ENCODE results near the gene CBFA2T2. TPM values are rescaled to one million over a fixed set of nuclear protein-coding genes. Genes with fewer than 3 reads are reported as not detected.

Gene CBFA2T2
- total RNA-seq, 6 donors from 2014 or later: 10.0 to 35.6 (median 16.2) TPM

DNA sequence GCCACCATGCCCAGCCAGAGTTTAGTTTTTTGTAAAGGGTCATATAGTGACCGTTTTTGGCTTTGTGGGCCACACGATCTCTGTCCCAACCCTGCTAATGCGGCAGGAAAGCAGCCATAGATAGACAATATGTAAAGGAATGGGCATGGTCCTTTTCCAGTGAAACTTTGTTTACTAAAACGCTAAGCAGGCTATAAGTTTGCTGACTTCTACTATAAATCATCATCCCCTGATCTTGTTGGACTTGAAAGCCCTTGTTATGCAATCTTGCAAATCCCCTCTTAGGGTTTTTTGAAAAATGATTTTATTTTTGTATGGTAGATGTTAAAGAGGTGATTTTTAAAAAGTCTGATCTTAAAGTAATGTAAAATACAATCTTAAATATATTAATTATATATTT lies 63.6 kb downstream of the CBFA2T2 start:
- WGBS, 2 donors: 77 to 83% methylated on average over 4 of the region's 4 CpGs
- Histone ChIP-seq H3K4me3 (no peak overlapping the region), H3K27ac (no peak overlapping the region), H3K27me3 (no peaks in the 10 kb centered on the region), H3K9me3 (no peaks in the 10 kb centered on the region), H3K4me1 (peaks cover 6 to 11% (median 8%) of the 10 kb centered on the region in 4 donors), H3K36me3 (peaks cover 0 to 6% (median 0%) of the 10 kb centered on the region in 4 donors)
- no peak for ATAC-seq (ENCODE audit: low FRiP score in 2 of 2)
- no peak for DNase-seq
- TF ChIP-seq, protein P1, sequence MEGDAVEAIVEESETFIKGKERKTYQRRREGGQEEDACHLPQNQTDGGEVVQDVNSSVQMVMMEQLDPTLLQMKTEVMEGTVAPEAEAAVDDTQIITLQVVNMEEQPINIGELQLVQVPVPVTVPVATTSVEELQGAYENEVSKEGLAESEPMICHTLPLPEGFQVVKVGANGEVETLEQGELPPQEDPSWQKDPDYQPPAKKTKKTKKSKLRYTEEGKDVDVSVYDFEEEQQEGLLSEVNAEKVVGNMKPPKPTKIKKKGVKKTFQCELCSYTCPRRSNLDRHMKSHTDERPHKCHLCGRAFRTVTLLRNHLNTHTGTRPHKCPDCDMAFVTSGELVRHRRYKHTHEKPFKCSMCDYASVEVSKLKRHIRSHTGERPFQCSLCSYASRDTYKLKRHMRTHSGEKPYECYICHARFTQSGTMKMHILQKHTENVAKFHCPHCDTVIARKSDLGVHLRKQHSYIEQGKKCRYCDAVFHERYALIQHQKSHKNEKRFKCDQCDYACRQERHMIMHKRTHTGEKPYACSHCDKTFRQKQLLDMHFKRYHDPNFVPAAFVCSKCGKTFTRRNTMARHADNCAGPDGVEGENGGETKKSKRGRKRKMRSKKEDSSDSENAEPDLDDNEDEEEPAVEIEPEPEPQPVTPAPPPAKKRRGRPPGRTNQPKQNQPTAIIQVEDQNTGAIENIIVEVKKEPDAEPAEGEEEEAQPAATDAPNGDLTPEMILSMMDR (IDR thresholded peaks at IDR 0.05): no peak
- TF ChIP-seq POLR2AphosphoS5 (IDR thresholded peaks at IDR 0.05) (no peak), EP300 (IDR thresholded peaks at IDR 0.05) (no peak), POLR2A (IDR thresholded peaks at IDR 0.05) (no peak)

DNA sequence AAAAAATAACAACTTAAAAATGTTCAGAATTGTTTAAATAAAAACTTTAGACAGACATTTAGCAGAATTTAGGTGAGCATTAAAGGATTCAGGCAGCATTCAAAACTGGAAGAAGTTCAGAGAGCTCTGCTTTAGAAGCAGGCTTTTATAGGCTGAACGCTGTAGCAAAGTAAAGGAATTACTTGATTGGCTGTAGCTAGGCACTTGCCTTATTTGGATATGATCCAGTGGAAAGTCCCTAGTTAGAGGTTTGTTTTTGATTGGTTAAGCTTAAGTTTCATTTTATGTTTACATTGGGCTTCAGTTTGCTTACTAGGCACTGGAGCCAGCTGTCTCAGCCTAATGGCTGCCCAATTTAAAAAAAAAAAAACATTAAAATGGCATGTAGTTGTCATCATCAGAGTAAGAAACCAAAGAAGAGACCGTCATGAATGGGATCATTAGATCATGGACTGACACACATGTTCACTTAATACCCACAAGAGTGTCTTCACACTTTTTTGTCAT lies 65.1 kb downstream of the CBFA2T2 start:
- H3K27me3 ChIP-seq: no peaks in the 10 kb centered on the region
- H3K4me1 ChIP-seq: peaks cover 6 to 11% (median 8%) of the 10 kb centered on the region in 4 donors
- no peaks in the 10 kb centered on the region for H3K9me3 ChIP-seq
- TF ChIP-seq POLR2AphosphoS5 (IDR thresholded peaks at IDR 0.05): no peak
- no peak for TF ChIP-seq EP300 (IDR thresholded peaks at IDR 0.05)
- TF ChIP-seq, protein P1 (IDR thresholded peaks at IDR 0.05): no peak
- no peak for TF ChIP-seq POLR2A (IDR thresholded peaks at IDR 0.05)
- peak overlapping the region; percentile 7 to 50 (median 24) for H3K27ac ChIP-seq
- peak overlapping the region in 1 of 4 donors; percentile 24 for H3K4me3 ChIP-seq
- DNase-seq (peak in 1 of 2 donors; percentile 24), ATAC-seq (ENCODE audit: low FRiP score in 2 of 2) (peak; percentile 66 to 69)
- WGBS, 2 donors: 8 to 21% methylated on average over 2 of the region's 2 CpGs
- H3K36me3 ChIP-seq: peaks cover 0 to 6% (median 0%) of the 10 kb centered on the region in 4 donors

DNA sequence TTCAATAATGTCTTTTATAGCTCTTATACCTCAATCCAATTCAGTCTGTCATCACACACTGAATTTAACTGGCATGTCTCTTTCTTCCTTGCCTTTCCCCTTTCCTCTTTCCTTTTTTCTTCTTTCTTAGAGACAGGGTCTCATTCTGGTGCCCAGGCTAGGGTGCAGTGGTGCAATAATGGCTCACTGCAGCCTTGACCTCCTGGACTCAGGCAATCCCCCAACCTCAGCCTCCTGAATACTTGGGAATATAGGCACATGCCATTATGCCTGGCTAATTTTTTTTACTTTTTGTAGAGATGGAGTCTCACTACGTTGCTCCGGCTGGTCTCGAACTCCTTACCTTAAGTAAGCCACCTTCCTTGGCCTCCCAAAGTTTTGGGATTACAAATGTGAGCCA lies 65.9 kb downstream of the CBFA2T2 start:
- no peak for ATAC-seq (ENCODE audit: low FRiP score in 2 of 2)
- Histone ChIP-seq H3K27ac (peak overlapping the region in 3 of 4 donors; percentile 7 to 50 (median 19)), H3K4me3 (no peak overlapping the region), H3K4me1 (peaks cover 6 to 11% (median 8%) of the 10 kb centered on the region in 4 donors), H3K27me3 (no peaks in the 10 kb centered on the region), H3K9me3 (no peaks in the 10 kb centered on the region), H3K36me3 (peaks cover 0 to 5% (median 0%) of the 10 kb centered on the region in 4 donors)
- DNase-seq: no peak
- TF ChIP-seq EP300 (IDR thresholded peaks at IDR 0.05): no peak
- TF ChIP-seq POLR2AphosphoS5 (IDR thresholded peaks at IDR 0.05): no peak
- no peak for TF ChIP-seq POLR2A (IDR thresholded peaks at IDR 0.05)
- TF ChIP-seq, protein P1 (IDR thresholded peaks at IDR 0.05): no peak
- WGBS, 2 donors: 98 to 99% methylated on average over 3 of the region's 3 CpGs

DNA sequence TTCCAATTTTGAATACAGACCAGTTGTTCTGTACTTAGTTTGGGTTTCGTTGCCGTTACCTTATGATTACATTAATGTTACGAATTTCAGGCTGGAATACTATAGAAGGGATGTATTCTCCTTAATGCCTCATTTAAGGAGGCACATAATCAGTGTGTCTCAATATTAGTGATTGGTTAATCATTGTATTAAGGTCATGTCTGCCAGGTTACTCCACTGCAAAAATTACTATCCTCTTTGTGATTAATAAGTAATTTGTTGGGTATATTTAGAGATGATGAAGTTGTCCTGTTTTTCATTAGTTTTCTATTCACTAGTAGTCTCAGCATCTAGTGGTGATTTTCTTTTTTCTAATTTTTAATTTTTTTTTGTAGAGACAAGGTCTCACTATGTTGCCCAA lies 66.3 kb downstream of the CBFA2T2 start:
- Histone ChIP-seq H3K36me3 (peaks cover 0 to 3% (median 0%) of the 10 kb centered on the region in 4 donors), H3K9me3 (no peaks in the 10 kb centered on the region), H3K27ac (peak overlapping the region in 1 of 4 donors; percentile 19), H3K4me1 (peaks cover 6 to 11% (median 8%) of the 10 kb centered on the region in 4 donors), H3K4me3 (no peak overlapping the region), H3K27me3 (no peaks in the 10 kb centered on the region)
- TF ChIP-seq, protein P1 (IDR thresholded peaks at IDR 0.05): no peak
- no peak for TF ChIP-seq POLR2A (IDR thresholded peaks at IDR 0.05)
- TF ChIP-seq EP300 (IDR thresholded peaks at IDR 0.05): no peak
- no peak for TF ChIP-seq POLR2AphosphoS5 (IDR thresholded peaks at IDR 0.05)
- no peak for DNase-seq
- ATAC-seq (ENCODE audit: low FRiP score in 2 of 2): no peak
- 97% methylated on average over 3 of the region's 3 CpGs for WGBS, 2 donors

All from upper lobe of left lung (tissue), 6 donors.